Endothelial cell of umbilical vein (primary cell): ENCODE data around the gene TMOD2.

Experiments
- CTCF ChIP-seq, 2 donors: IDR thresholded peaks; 1 replicate in 1 of 2; 2 replicates in 1 of 2; pipeline ENCODE4 v1.5.1; 2011; ENCODE audit warnings: low read length in 2 of 2, mild to moderate bottlenecking in 2 of 2, moderate library complexity in 2 of 2, control low read depth in 1 of 2, inconsistent platforms in 1 of 2, low read depth in 1 of 2; ENCODE audit not compliant: insufficient read depth in 1 of 2; ENCODE audit errors: extremely low read depth in 1 of 2
- EZH2 ChIP-seq: IDR thresholded peaks from 2 replicates; pipeline ENCODE4 v1.6.1; 2012; ENCODE audit warnings: borderline replicate concordance, low read depth, mild to moderate bottlenecking, moderate library complexity, low read length, inconsistent platforms; ENCODE audit not compliant: severe bottlenecking
- FOS ChIP-seq: IDR thresholded peaks from 2 replicates; pipeline ENCODE4 v1.6.1; 2011; ENCODE audit warnings: mild to moderate bottlenecking, low read length, moderate library complexity, borderline replicate concordance; ENCODE audit not compliant: insufficient read depth
- POLR2A ChIP-seq: IDR thresholded peaks from 2 replicates; pipeline ENCODE4 v1.6.1; 2012; ENCODE audit warnings: low read depth, mild to moderate bottlenecking, control low read depth, low read length
- POLR2AphosphoS5 ChIP-seq: IDR thresholded peaks from 2 replicates; pipeline ENCODE4 v1.6.1; 2012; ENCODE audit warnings: low read depth, mild to moderate bottlenecking, control low read depth, low read length, moderate library complexity; ENCODE audit not compliant: insufficient read depth

GRCh38 chr15:51751697-51752683, 593 bp downstream of the TMOD2 start:
- no peak for TF ChIP-seq POLR2AphosphoS5
- TF ChIP-seq CTCF (IDR thresholded peaks at IDR 0.05; ENCODE audit: extremely low read depth in 1 of 2, insufficient read depth in 1 of 2, low read depth in 1 of 2, low read length in 2 of 2), result no peak
- no peak for TF ChIP-seq POLR2A
- TF ChIP-seq FOS, result no peak
- TF ChIP-seq EZH2, result no peak
